T-helper 2 cell treated with Interferon-gamma antibody and Interleukin-4, amounts not matched to agents 5 μg/mL and 100 μg/mL, for 36 hours (primary cell): ENCODE measurements around the gene TEX35.

Experiments used
- DNase-seq: peaks from one replicate; pipeline ENCODE4 v3.0.0; 2021; ENCODE audit warnings: low spot score
- H3K27ac Mint-ChIP-seq: one replicate; pipeline ENCODE4 v1.8.0; 2021; ENCODE audit warnings: mild to moderate bottlenecking, mixed read lengths
- H3K27me3 Mint-ChIP-seq: one replicate; pipeline ENCODE4 v1.8.0; 2021; ENCODE audit warnings: low read depth, mixed read lengths
- H3K36me3 Mint-ChIP-seq: one replicate; pipeline ENCODE4 v1.8.0; 2021; ENCODE audit warnings: low read depth, mixed read lengths
- H3K4me1 Mint-ChIP-seq: one replicate; pipeline ENCODE4 v1.8.0; 2021; ENCODE audit warnings: low read depth, mixed read lengths
- H3K4me3 Mint-ChIP-seq: one replicate; pipeline ENCODE4 v1.8.0; 2022; ENCODE audit warnings: mild to moderate bottlenecking, moderate library complexity, mixed read lengths
- H3K9me3 Mint-ChIP-seq: one replicate; pipeline ENCODE4 v1.8.0; 2021; ENCODE audit warnings: mixed read lengths

TEX35 gene

GRCh38 chr1:178487070-178487615, 25.8 kb upstream of the TEX35 start:
- H3K27me3 Mint-ChIP-seq = peaks cover 10% of the 10 kb centered on the region
- no peaks in the 10 kb centered on the region for H3K36me3 Mint-ChIP-seq
- no peaks in the 10 kb centered on the region for H3K4me1 Mint-ChIP-seq
- H3K27ac Mint-ChIP-seq = no peak overlapping the region
- H3K9me3 Mint-ChIP-seq = no peaks in the 10 kb centered on the region
- no peak for DNase-seq
- H3K4me3 Mint-ChIP-seq = no peak overlapping the region

DNA sequence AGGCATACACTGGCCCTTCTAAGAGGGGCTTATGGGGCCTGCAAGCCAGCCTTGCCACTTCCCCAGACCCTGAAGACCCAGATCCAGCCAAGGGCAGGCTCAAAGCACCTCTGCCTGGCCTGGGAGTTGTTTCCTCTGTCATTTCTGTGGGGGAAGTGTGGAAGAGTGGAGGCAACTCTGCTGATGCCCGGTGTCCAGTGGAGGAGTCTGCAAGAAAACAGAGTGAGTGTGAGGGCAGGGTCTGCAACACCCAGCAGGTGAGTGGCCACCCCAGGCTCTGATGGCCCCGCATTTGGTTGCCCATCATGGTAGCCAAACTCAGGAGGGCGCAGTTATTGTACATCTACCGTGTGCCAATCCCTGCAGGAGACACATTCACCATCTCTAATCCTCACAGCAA, 24.5 kb upstream of the TEX35 start:
- H3K4me3 Mint-ChIP-seq = no peak overlapping the region
- H3K36me3 Mint-ChIP-seq = no peaks in the 10 kb centered on the region

GRCh38 chr1:178489399-178489798, 23.5 kb upstream of the TEX35 start:
- H3K36me3 Mint-ChIP-seq = no peaks in the 10 kb centered on the region
- peaks cover 10% of the 10 kb centered on the region for H3K27me3 Mint-ChIP-seq

More for the DNA sequence above, 24.5 kb upstream of the TEX35 start:
- Mint-ChIP-seq H3K4me1 (no peaks in the 10 kb centered on the region), H3K9me3 (no peaks in the 10 kb centered on the region), H3K27me3 (peaks cover 10% of the 10 kb centered on the region), H3K27ac (no peak overlapping the region)
- no peak for DNase-seq

DNA sequence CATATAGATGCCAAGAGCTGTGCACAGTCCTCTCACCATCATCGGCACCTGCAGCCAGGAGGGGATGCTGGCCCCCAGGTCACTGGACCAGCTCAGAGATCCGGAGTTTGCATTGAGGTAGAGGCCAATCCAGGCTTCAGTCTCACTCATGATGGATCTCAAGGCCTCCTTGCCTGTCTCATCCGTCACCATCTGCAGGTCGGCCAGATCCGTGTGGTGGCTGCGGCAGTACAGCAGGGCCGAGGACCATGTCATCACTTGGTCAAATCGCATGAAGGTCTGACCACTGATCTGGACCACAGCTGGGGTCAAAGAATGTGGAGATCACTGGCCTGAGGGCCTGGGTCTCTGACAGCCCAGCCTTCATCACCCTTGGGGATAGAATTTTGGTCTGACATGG, 22.8 kb upstream of the TEX35 start:
- Mint-ChIP-seq H3K9me3 (no peaks in the 10 kb centered on the region), H3K27ac (no peak overlapping the region), H3K4me1 (no peaks in the 10 kb centered on the region), H3K36me3 (no peaks in the 10 kb centered on the region), H3K4me3 (no peak overlapping the region), H3K27me3 (peaks cover 9% of the 10 kb centered on the region)
- no peak for DNase-seq

More at GRCh38 chr1:178489399-178489798, 23.5 kb upstream of the TEX35 start:
- DNase-seq = no peak
- no peak overlapping the region for H3K4me3 Mint-ChIP-seq
- H3K9me3 Mint-ChIP-seq = no peaks in the 10 kb centered on the region
- no peaks in the 10 kb centered on the region for H3K4me1 Mint-ChIP-seq
- H3K27ac Mint-ChIP-seq = no peak overlapping the region

DNA sequence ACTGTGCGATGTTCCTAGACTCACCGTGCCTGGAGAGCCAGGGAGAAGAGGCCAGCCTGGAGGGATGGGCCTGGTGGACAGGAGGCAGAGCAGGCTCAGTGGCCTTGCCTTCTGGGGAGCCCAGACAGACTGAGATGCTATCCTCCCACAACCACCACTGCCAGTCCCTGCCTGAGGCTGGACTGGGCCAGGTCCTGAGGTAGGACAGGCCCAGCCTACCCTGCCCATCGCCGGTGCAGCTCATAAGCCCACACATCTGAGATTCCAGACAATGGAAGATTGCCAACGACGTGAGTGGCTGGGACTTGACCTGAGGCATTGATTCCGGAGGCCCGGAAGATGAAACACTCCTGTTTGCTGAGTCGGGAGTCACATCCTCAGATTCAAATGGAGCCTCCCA, 21.9 kb upstream of the TEX35 start:
- H3K36me3 Mint-ChIP-seq = no peaks in the 10 kb centered on the region
- no peaks in the 10 kb centered on the region for H3K4me1 Mint-ChIP-seq
- H3K27ac Mint-ChIP-seq = no peak overlapping the region
- H3K9me3 Mint-ChIP-seq = no peaks in the 10 kb centered on the region
- H3K4me3 Mint-ChIP-seq = no peak overlapping the region
- peaks cover 4% of the 10 kb centered on the region for H3K27me3 Mint-ChIP-seq
- DNase-seq = no peak

DNA sequence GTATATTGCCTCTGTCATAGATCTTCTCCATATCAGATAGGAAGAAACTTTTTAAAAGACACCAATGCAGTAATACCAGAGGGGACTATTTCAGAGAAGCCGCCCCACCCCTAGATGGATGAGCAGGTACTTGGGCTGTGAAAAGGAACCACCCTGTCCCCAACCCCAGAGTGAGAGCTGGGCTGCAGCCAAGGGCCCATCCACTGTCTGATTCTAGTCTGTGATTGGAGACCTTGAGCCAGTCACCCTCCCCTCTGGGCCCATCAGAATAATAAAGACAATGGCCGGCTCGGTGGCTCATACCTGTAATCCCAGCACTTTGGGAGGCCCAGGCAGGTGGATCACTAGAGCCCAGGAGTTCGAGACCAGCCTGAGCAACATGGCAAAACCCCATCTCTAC, 21.2 kb upstream of the TEX35 start:
- Mint-ChIP-seq H3K4me1 (no peaks in the 10 kb centered on the region), H3K4me3 (no peak overlapping the region), H3K9me3 (no peaks in the 10 kb centered on the region), H3K27me3 (peaks cover 4% of the 10 kb centered on the region), H3K36me3 (no peaks in the 10 kb centered on the region), H3K27ac (no peak overlapping the region)
- DNase-seq = no peak

DNA sequence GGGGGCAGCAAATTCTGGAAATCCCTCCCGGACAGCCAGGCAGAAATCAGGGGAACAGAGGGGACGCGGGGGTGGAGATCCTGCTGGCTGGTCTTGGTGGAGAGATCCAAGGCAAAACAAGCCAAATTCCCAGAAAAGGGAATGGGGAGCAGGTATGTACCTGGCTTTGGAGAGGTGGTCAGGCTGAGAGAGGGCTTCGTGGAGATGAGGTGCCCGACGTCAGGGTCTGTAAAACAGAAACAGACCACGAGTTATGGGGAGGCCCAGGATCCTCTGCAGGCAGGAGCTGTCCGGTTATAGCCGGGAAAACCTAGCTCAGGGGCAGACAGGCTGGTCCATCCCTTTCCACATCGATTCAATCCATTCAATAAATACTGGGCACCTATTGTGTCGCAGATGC, 20.6 kb upstream of the TEX35 start:
- no peak overlapping the region for H3K27ac Mint-ChIP-seq
- no peak for DNase-seq
- H3K36me3 Mint-ChIP-seq = no peaks in the 10 kb centered on the region
- H3K9me3 Mint-ChIP-seq = no peaks in the 10 kb centered on the region
- peaks cover 4% of the 10 kb centered on the region for H3K27me3 Mint-ChIP-seq
- no peak overlapping the region for H3K4me3 Mint-ChIP-seq
- no peaks in the 10 kb centered on the region for H3K4me1 Mint-ChIP-seq

DNA sequence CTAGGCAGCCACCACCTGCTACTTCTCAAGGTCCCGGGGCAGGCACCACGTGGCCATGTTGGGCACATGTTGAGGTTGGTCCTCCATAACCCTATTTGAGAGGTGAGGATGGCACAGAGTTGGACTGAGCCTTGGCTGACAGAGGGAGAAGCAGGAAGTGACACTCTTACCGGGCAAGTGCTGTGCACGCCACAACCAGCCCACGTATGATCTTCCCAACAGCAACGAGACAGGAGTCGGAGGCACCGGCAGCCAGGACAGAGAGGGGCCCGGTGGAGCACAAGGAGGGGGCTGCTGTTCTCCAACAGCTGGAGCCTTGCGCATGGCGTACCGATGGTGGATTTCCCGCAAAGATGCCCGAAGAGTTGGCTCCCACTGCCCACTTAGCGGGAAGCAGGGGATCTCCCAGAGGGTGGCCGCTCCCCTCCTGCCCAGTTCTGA, 19.6 kb upstream of the TEX35 start:
- H3K36me3 Mint-ChIP-seq = no peaks in the 10 kb centered on the region
- H3K9me3 Mint-ChIP-seq = no peaks in the 10 kb centered on the region
- no peaks in the 10 kb centered on the region for H3K27me3 Mint-ChIP-seq
- H3K4me3 Mint-ChIP-seq = no peak overlapping the region
- H3K27ac Mint-ChIP-seq = no peak overlapping the region
- no peak for DNase-seq
- H3K4me1 Mint-ChIP-seq = no peaks in the 10 kb centered on the region

GRCh38 chr1:178494569-178494971, 18.3 kb upstream of the TEX35 start:
- no peak for DNase-seq
- no peak overlapping the region for H3K27ac Mint-ChIP-seq
- H3K4me3 Mint-ChIP-seq = no peak overlapping the region
- no peaks in the 10 kb centered on the region for H3K27me3 Mint-ChIP-seq
- no peaks in the 10 kb centered on the region for H3K36me3 Mint-ChIP-seq
- H3K9me3 Mint-ChIP-seq = no peaks in the 10 kb centered on the region
- no peaks in the 10 kb centered on the region for H3K4me1 Mint-ChIP-seq

GRCh38 chr1:178495158-178495557, 17.8 kb upstream of the TEX35 start:
- DNase-seq = no peak
- H3K36me3 Mint-ChIP-seq = no peaks in the 10 kb centered on the region
- no peak overlapping the region for H3K27ac Mint-ChIP-seq
- no peaks in the 10 kb centered on the region for H3K27me3 Mint-ChIP-seq
- no peaks in the 10 kb centered on the region for H3K4me1 Mint-ChIP-seq
- no peaks in the 10 kb centered on the region for H3K9me3 Mint-ChIP-seq
- H3K4me3 Mint-ChIP-seq = no peak overlapping the region

DNA sequence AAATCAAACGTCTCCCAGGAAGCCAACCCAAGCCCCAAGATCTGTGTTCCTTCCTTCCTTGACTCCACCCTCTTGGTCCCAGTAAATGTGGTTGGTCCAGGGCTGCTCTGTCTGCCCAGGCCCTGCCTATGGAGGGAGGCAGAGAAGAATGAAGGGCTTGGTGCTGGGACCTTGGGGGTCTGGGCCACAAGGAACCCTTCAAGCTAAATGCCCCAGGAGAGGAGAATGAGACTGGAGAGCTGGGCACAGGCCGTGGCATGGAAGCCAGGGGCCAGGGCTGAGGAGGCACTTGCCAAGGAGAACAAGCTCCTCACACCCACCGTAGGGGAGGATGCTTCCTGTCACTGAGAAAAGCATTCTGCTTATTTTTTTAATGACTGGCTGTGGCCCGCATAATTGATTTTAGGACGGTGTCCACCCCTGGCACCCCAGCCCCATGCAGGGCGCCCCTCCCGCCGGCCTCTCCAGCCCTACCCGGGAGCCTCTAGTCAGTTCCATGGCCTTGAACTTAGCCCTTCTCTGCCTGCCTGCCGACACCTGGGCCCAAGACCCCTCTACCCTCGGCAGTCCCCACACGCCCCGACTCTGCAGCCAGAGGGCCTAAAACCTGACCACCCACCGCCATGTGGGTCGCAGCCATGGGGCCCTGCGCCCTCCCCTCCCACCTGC, 17.0 kb upstream of the TEX35 start:
- H3K27ac Mint-ChIP-seq = no peak overlapping the region
- H3K4me3 Mint-ChIP-seq = no peak overlapping the region
- no peaks in the 10 kb centered on the region for H3K27me3 Mint-ChIP-seq
- no peak for DNase-seq
- no peaks in the 10 kb centered on the region for H3K36me3 Mint-ChIP-seq
- H3K9me3 Mint-ChIP-seq = no peaks in the 10 kb centered on the region
- no peaks in the 10 kb centered on the region for H3K4me1 Mint-ChIP-seq

GRCh38 chr1:178496410-178497135, 16.3 kb upstream of the TEX35 start, which contains the start of gene CLEC20A:
CLEC20A (minus strand) TSS chr1:178496964; CDS start chr1:178496939, 25 bp downstream.
- no peak within 1 kb of the TSS for H3K4me3 Mint-ChIP-seq
- H3K27me3 Mint-ChIP-seq = no peaks in the 10 kb centered on the region
- H3K4me1 Mint-ChIP-seq = no peaks in the 10 kb centered on the region
- H3K27ac Mint-ChIP-seq = no peak within 1 kb of the TSS
- H3K9me3 Mint-ChIP-seq = no peaks in the 10 kb centered on the region
- no peak for DNase-seq
- no peaks in the 10 kb centered on the region for H3K36me3 Mint-ChIP-seq

DNA sequence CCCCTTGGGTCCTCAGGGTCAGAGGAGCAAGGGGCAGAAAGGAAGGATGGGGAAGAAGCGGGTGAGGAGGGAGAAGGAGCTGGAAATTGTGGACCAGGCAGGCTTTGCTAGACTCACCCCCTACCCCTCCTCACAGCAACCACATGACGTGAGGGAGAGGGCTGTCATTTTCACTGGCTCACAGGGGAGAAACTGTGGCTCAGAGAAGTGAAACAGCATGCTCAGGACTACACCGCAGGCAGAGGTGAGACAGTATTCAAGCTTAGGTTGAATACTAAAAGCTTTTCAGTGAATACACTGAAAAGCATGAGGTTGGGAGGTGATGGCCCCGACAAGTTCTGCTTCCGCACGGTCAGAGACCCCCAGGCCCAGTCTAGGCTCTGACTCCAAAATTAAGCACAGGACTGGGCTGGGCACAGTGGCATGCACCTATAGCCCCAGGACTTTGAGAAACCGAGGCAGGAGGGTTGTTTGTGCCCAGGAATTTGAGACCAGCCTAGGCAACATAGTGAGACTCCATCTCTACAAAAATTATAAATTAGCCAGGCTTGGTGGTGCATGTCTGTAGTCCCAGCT, 14.9 kb upstream of the TEX35 start:
- DNase-seq = no peak
- no peaks in the 10 kb centered on the region for H3K9me3 Mint-ChIP-seq
- H3K27ac Mint-ChIP-seq = no peak overlapping the region
- H3K4me1 Mint-ChIP-seq = no peaks in the 10 kb centered on the region
- no peaks in the 10 kb centered on the region for H3K36me3 Mint-ChIP-seq
- H3K4me3 Mint-ChIP-seq = no peak overlapping the region
- no peaks in the 10 kb centered on the region for H3K27me3 Mint-ChIP-seq
